Activated naive CD8-positive, alpha-beta T cell treated with anti-CD3 and anti-CD28 coated beads for 36 hours (primary cell): ENCODE measurements around the gene DNAJB9. TPM values are rescaled to one million over a fixed set of nuclear protein-coding genes. Genes with fewer than 3 reads are reported as not detected.

Experiments used
- DNase-seq: peaks from one replicate; pipeline ENCODE4 v3.0.0; 2021
- H3K27ac Mint-ChIP-seq: one replicate; pipeline ENCODE4 v1.8.0; 2022; ENCODE audit warnings: mild to moderate bottlenecking, moderate library complexity, mixed read lengths
- H3K27me3 Mint-ChIP-seq: one replicate; pipeline ENCODE4 v1.8.0; 2022; ENCODE audit warnings: mild to moderate bottlenecking, mixed read lengths
- H3K36me3 Mint-ChIP-seq: one replicate; pipeline ENCODE4 v1.8.0; 2021; ENCODE audit warnings: mild to moderate bottlenecking, mixed read lengths
- H3K4me1 Mint-ChIP-seq: one replicate; pipeline ENCODE4 v1.8.0; 2021; ENCODE audit warnings: mixed read lengths
- H3K4me3 Mint-ChIP-seq: one replicate; pipeline ENCODE4 v1.8.0; 2022; ENCODE audit warnings: mild to moderate bottlenecking, moderate library complexity, mixed read lengths
- H3K9me3 Mint-ChIP-seq: one replicate; pipeline ENCODE4 v1.8.0; 2022; ENCODE audit warnings: mixed read lengths
- total RNA-seq, 2 experiments: library from RNA; stranded (reverse); gene quantifications; one replicate each; pipeline ENCODE4 v1.2.3, GENCODE V29; 2021

DNAJB9 gene
- total RNA-seq, 2 experiments from 2014 or later = 7.9 TPM

DNA sequence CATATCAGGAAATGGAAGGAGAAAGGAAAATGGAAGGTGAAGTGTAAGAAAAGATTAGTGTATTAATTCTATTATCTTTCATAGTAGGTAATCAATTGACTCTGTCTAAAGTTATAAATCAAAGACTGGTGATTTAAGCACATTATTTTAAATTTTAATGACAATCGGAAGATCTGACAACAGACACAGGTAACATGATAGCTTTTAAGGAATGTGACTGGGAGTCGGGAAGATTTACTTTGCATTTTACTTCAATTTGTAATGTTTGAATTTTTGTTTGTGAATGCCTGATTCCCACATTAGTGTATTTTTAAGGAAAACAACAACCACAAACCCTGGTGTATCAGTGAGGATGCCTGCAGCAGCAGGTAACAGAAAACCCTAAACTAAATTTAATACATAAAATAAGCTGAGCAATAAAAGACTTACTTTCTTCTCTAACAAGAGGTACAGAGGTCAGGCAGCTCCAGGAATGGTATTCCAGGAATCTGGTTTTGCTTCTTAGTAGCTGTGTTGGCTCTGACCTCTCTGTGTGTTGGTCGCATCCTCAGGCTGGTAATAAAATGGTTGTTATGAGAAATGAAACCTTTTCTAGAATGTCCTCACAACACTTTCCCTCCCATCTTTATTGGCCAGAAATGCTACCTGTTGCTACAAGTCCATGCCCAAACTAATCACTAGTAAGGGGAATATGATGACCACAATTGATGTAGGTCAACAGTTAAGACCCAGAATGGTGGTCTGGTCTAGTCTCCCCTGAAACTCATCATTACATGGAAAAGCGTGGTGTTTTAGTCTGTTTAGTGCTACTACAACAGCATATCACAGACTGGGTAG lies 12.2 kb downstream of the DNAJB9 start:
- H3K9me3 Mint-ChIP-seq = peaks cover 4% of the 10 kb centered on the region
- no peaks in the 10 kb centered on the region for H3K27me3 Mint-ChIP-seq
- DNase-seq = no peak
- no peak overlapping the region for H3K27ac Mint-ChIP-seq
- H3K36me3 Mint-ChIP-seq = peaks cover 11% of the 10 kb centered on the region
- H3K4me1 Mint-ChIP-seq = peaks cover under 1% of the 10 kb centered on the region
- H3K4me3 Mint-ChIP-seq = no peak overlapping the region

DNA sequence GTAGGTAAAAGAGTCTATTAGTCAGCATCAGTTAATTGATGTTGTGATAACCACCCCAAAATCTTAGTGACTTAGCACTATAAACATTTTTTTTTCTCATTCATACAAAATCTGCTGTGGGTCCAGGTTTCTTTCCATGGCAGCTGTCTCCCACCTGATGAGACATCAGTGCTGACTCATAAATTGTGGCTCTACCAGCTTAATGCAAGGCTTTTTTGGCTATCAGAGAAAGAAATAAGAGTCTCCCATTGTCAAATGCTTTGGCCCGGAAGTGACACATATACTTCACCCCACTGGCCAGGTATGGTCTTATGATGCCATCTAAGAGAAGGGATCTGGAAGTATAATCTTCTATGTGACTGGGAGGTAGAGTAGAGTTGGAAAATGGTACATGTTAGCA lies 14.5 kb downstream of the DNAJB9 start:
- no peak overlapping the region for H3K27ac Mint-ChIP-seq
- peaks cover 4% of the 10 kb centered on the region for H3K9me3 Mint-ChIP-seq
- H3K36me3 Mint-ChIP-seq = peaks cover 5% of the 10 kb centered on the region
- no peak overlapping the region for H3K4me3 Mint-ChIP-seq
- no peak for DNase-seq
- no peaks in the 10 kb centered on the region for H3K4me1 Mint-ChIP-seq
- no peaks in the 10 kb centered on the region for H3K27me3 Mint-ChIP-seq

DNA sequence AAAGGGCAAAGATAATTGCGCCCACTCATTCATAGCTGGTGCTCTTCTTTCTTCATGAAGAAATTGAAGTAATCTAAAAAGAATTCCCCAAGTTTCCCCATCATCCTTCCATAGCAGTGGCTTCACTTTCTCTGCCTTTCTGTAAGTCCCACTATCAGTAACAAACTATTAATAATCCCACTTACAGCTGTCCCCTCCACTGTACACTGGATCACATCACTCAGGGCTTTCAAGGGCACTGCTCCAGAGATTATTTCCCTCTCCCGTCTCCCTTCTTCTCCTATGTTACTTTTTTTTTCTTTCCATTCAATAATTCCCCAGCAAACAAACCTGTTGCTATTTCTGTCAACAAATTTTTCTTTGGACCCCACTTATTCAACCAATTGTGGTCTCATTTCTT lies 16.2 kb downstream of the DNAJB9 start:
- Mint-ChIP-seq H3K4me3 (no peak overlapping the region), H3K4me1 (no peaks in the 10 kb centered on the region), H3K27ac (no peak overlapping the region), H3K27me3 (no peaks in the 10 kb centered on the region), H3K36me3 (no peaks in the 10 kb centered on the region), H3K9me3 (no peaks in the 10 kb centered on the region)
- no peak for DNase-seq

DNA sequence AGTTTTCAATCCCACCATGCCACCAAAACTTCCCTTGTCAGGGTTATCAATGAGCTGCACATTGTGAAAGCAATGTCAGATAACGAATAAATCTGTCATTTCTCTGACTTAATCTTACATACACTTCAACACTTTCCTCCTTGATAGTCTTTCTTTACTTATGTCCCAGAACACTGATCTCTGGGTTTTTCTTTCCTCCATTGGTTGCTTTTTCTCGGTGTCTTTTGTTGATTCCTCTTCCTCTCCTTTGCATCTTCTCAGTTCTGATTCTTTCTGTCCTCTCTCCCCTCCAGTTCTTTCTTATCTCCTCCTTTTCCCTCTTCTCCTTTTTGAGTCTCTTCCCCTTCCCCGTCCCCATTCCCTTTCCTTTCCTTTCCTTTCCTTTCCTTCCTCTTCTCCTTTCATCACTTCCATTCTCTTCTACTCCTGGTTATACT lies 16.6 kb downstream of the DNAJB9 start:
- Mint-ChIP-seq H3K27me3 (no peaks in the 10 kb centered on the region), H3K27ac (no peak overlapping the region), H3K4me1 (no peaks in the 10 kb centered on the region), H3K9me3 (no peaks in the 10 kb centered on the region), H3K4me3 (no peak overlapping the region), H3K36me3 (no peaks in the 10 kb centered on the region)
- no peak for DNase-seq

DNA sequence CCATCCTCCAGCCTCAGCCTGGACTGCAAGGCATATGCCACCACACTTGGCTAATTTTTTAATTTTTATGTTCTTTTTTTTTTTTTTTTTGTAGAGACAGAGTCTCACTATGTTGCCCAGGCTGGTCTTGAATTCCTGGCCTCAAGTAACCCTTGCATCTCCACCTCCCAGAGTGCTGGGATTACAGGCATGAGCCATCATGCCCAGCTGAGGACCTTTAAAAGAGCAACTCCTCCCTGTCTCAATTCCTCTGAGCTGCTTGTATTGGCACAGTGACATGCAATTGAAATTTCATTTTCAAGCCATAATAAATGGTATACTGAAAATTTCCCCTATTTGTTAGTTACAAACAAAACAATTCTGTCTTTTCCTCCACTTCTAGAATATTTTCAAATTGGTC lies 19.5 kb downstream of the DNAJB9 start:
- H3K36me3 Mint-ChIP-seq = no peaks in the 10 kb centered on the region
- no peak overlapping the region for H3K27ac Mint-ChIP-seq
- H3K27me3 Mint-ChIP-seq = no peaks in the 10 kb centered on the region

DNA sequence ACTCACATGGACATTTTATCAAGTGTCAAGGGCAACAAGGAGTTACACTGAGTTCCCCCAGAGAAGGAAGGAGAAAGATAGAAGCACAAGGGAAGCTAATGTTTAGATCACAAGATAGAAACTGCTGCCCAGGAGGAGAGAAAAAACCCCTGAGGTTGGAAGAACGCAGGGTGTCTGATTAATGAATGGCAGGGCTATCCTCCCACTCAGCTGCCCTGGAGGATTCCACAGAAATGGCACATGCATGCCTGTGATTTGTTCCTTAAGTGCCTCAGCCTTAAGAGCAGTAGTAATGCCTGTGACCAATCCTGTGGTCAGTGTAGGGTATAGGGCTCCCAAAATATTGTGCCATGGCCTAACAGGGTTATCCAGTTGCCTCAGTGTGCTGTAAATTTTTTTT lies 20.2 kb downstream of the DNAJB9 start:
- no peak overlapping the region for H3K27ac Mint-ChIP-seq
- no peak overlapping the region for H3K4me3 Mint-ChIP-seq
- no peaks in the 10 kb centered on the region for H3K4me1 Mint-ChIP-seq
- H3K27me3 Mint-ChIP-seq = no peaks in the 10 kb centered on the region
- no peaks in the 10 kb centered on the region for H3K36me3 Mint-ChIP-seq
- no peaks in the 10 kb centered on the region for H3K9me3 Mint-ChIP-seq
- DNase-seq = no peak

More for the DNA sequence above, 19.5 kb downstream of the DNAJB9 start:
- Mint-ChIP-seq H3K4me3 (no peak overlapping the region), H3K4me1 (no peaks in the 10 kb centered on the region), H3K9me3 (no peaks in the 10 kb centered on the region)
- DNase-seq = no peak

DNA sequence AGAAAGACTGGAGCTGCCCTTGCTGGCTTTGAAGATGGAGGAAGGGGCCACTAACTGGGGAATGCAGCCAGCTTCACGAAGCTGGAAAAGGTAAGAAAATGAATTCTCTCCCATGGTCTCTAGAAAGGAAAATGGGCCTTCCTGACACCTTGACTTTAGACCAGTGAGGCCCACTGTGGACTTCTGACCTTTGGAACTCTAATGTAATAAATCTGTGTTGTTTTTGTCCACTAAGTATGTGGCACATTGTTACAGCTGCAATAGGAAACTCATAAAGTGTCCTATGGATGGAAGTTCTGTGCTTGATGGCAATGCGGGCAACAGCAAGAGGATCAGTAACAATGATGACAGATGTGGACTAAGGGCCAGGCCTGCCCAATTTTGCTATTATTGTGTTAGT lies 20.9 kb downstream of the DNAJB9 start:
- H3K9me3 Mint-ChIP-seq = no peaks in the 10 kb centered on the region
- no peak overlapping the region for H3K4me3 Mint-ChIP-seq
- no peaks in the 10 kb centered on the region for H3K27me3 Mint-ChIP-seq
- H3K36me3 Mint-ChIP-seq = no peaks in the 10 kb centered on the region
- no peaks in the 10 kb centered on the region for H3K4me1 Mint-ChIP-seq
- no peak for DNase-seq
- no peak overlapping the region for H3K27ac Mint-ChIP-seq

DNA sequence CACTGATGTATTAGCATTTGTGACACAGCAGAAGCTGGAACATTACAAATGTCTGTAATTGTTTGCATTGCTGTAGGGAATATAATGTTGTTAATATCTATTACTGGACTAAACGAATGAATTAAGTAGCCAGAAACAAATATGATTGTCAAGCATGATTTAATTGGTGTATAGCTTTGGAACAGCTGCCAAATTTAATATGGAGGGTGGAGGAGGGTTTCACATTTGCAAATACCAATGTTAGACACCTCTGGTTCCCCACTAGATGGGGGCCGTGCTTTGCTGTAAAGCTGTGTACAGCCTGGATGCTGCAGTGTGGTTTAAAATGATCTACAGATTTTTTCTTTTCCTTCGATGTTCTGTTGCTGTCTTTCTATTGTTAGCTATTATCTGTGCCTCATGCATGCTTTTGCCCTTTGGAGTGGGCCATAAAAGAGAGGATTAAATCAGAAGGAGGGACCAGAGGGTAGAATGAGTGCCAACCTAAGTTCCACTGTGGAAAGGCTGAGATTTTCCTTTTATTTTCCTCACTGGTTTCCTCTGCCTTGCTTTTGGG lies 23.1 kb downstream of the DNAJB9 start:
- Mint-ChIP-seq H3K4me3 (no peak overlapping the region), H3K27ac (no peak overlapping the region), H3K27me3 (no peaks in the 10 kb centered on the region), H3K4me1 (no peaks in the 10 kb centered on the region), H3K36me3 (no peaks in the 10 kb centered on the region), H3K9me3 (no peaks in the 10 kb centered on the region)
- no peak for DNase-seq

DNA sequence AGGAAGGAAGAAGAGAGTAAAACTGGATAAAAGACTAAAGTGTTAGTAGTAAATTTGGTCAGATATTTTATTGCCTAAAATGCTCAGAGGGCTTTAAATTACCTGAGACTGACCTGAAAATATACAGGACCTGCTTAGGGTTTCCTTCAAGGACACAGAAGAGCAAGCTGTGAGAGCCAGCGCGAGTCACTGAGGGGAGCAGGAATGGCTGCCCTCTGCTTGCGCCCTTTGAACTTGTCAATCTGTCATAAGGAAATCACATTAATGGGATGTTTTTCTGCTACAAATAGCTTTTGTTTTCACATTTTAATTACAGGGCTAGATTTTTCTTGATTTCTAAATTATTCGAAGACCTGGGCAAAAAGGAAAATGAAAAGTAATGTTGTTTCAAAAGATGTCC lies 26.9 kb downstream of the DNAJB9 start:
- no peak for DNase-seq
- no peaks in the 10 kb centered on the region for H3K36me3 Mint-ChIP-seq
- H3K9me3 Mint-ChIP-seq = no peaks in the 10 kb centered on the region
- H3K4me1 Mint-ChIP-seq = no peaks in the 10 kb centered on the region
- H3K27me3 Mint-ChIP-seq = peaks cover 10% of the 10 kb centered on the region
- H3K4me3 Mint-ChIP-seq = no peak overlapping the region
- no peak overlapping the region for H3K27ac Mint-ChIP-seq

DNA sequence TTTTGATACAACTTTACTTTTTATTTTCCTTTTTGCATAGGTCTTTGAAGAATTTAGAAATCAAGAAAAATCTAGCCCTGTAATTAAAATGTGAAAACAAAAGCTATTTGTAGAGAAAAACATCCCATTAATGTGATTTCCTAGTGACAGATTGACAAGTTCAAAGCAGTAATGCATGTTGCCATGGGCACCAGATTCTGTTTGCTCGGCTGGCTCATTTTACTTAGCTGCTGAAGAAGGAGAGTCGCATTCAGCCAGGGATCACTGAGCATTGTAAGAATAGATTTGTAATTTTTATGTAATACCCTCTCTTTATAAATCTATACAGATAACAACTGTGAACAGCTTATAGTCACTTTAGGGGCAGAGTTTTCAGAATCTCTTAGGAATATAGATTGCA lies 28.5 kb downstream of the DNAJB9 start:
- Mint-ChIP-seq H3K4me3 (no peak overlapping the region), H3K27me3 (peaks cover 10% of the 10 kb centered on the region), H3K9me3 (no peaks in the 10 kb centered on the region), H3K27ac (no peak overlapping the region), H3K4me1 (no peaks in the 10 kb centered on the region), H3K36me3 (no peaks in the 10 kb centered on the region)
- no peak for DNase-seq

DNA sequence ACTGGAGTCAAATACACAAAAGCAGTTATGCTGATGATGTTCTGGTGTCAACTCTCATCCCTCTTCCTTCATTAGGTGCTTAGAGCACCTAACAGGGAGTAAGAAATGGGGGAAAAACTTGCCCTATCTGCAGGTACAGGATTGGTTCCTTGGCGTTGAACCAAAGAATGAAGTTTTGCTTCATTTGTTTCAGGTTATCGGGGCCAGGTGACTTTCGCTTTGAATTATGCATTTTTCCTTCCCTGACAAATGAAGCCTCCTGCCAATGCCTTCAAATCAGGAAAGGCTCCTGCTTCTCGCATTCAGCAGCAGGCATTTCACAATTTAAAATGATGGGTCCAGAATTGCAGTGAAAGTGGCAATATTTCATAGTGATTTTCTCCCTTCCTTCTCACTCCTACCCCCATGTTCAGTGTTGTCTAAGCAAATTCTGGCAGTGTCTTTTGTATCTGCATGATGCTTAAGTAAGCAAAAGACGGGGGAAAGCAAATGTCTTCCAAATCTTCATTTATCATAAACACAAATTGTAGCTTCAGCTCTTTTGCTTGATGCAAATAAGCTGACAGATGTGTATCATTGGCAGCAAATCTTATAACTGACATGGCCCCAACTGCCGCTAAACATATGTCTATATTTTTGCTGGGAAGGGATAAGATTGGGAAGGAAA lies 29.4 kb downstream of the DNAJB9 start:
- no peaks in the 10 kb centered on the region for H3K9me3 Mint-ChIP-seq
- H3K36me3 Mint-ChIP-seq = no peaks in the 10 kb centered on the region
- no peak overlapping the region for H3K4me3 Mint-ChIP-seq
- H3K4me1 Mint-ChIP-seq = no peaks in the 10 kb centered on the region
- peaks cover 10% of the 10 kb centered on the region for H3K27me3 Mint-ChIP-seq
- H3K27ac Mint-ChIP-seq = no peak overlapping the region
- DNase-seq = no peak

DNA sequence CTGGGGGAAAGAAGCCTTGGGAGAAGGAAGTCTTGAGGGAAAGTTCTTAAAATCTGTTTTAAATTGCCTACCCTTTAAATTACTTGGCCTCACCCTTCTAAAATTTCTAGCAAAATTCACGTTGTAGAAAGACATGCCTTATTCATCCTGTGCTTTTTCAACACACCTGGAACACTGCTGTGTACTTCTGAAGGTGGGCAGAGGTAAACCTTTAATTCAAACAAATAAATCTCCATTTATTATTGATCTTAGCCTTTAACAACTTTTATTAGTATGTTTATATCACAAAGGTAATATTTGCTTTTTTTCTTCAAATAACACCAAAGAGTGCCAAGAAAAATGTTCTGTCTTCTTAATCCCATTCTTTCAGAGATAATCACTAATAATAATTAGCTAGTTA lies 30.7 kb downstream of the DNAJB9 start:
- H3K9me3 Mint-ChIP-seq = no peaks in the 10 kb centered on the region
- no peak for DNase-seq
- H3K4me3 Mint-ChIP-seq = no peak overlapping the region
- H3K27ac Mint-ChIP-seq = no peak overlapping the region
- peaks cover under 1% of the 10 kb centered on the region for H3K4me1 Mint-ChIP-seq
- no peaks in the 10 kb centered on the region for H3K36me3 Mint-ChIP-seq
- H3K27me3 Mint-ChIP-seq = peaks cover 10% of the 10 kb centered on the region

DNA sequence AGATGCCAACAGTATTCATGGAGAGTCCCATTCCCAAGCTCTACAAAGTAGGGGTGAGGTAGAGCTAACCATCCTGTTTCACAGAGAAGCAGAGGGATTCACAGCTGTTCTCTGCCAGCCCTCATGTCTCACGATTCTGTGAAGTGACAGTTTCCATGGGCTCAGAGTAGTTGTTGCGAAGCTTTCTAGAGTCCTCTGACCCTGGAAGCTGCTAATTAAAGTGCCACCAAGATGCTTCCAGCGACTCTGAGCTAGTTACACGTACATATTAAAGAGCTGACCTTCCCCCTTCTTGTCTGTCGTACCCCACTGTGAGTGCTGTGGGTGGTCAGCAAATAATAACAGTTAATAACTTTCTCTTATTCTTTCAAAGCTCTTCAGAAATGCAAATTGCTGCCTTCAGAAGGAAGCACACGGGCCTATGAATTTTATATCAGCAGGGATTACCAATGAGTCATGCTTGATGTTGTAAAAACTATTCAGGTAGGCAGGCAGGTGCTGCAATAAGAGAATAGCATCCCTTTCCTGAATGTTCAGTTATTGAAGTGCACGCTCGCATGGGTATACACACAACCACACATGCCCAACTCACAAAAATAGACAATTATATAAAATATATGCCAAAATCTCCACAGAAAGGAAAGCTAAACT lies 34.1 kb downstream of the DNAJB9 start:
- Mint-ChIP-seq H3K4me3 (no peak overlapping the region), H3K27ac (no peak overlapping the region), H3K36me3 (no peaks in the 10 kb centered on the region), H3K9me3 (no peaks in the 10 kb centered on the region), H3K27me3 (peaks cover 10% of the 10 kb centered on the region), H3K4me1 (peaks cover 6% of the 10 kb centered on the region)
- DNase-seq = no peak

DNA sequence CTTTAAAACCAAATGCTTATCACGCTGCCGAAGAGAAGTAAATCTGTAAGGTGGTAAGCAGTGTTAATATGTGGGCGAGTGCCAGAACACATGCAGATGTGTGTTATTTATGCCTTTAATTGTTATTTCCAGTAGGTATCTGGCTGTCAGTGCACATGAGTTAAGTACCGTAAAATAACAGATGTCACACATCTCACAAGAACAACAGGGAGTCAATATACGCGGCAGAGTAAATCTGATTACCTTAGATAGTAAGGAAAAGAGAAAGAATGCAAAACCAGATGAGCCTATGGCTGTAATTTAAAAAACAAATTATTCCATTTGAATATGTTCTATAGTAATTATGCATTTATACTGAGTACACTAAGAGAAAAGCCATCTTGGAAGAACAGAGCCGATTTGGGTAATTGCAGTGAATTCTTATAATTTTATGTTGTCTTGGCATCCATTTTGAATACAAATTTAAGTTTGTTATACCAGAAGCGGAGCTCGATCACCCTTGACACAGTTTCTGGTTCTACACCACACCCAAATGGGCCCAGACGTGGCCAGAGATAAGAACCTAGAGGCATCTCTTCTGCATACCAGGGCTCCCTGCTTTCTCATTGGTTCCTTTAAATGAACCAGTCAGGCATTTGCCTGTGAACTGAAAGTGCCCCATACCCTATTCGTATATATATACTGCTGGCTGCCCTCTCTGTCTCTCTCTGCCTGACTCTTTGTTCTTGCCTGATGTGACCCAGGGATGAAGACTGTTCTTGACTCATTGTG lies 34.8 kb downstream of the DNAJB9 start:
- Mint-ChIP-seq H3K36me3 (no peaks in the 10 kb centered on the region), H3K4me1 (peaks cover 6% of the 10 kb centered on the region), H3K4me3 (no peak overlapping the region), H3K27me3 (peaks cover 10% of the 10 kb centered on the region), H3K9me3 (no peaks in the 10 kb centered on the region), H3K27ac (no peak overlapping the region)
- DNase-seq = no peak
